Right renal pelvis (tissue), 4 donors: ENCODE results near the gene CEBPG. TPM values are rescaled to one million over a fixed set of nuclear protein-coding genes. Genes with fewer than 3 reads are reported as not detected.
A peak's percentile ranks its signal among the peaks of the same experiment; 100 is the strongest.

ENCODE experiments used
- DNase-seq, 4 donors: peaks; one replicate each; pipeline ENCODE4 v3.0.0-alpha.2; 2013; ENCODE audit warnings: low read depth in 4 of 4, low spot score in 3 of 4, missing footprints in 1 of 4
- polyA plus RNA-seq, 4 donors: library from polyadenylated mRNA; unstranded; fragments of 120-200 nt; gene quantifications; one replicate each; pipeline ENCODE4 v1.2.1, GENCODE V29; 2013; ENCODE audit not compliant: insufficient read length in 4 of 4

CEBPG gene
- polyA plus RNA-seq, 4 donors, result 20.8 to 27.3 (median 26.2) TPM

GRCh38 chr19:33403221-33403972 is 29.9 kb downstream of the CEBPG start:
- DNase-seq, result no peak

GRCh38 chr19:33403973-33404304 is 30.4 kb downstream of the CEBPG start:
- DNase-seq, result no peak

- DNase-seq, result no peak
Observed at GRCh38 chr19:33404506-33405253, 31.2 kb downstream of the CEBPG start.

DNA sequence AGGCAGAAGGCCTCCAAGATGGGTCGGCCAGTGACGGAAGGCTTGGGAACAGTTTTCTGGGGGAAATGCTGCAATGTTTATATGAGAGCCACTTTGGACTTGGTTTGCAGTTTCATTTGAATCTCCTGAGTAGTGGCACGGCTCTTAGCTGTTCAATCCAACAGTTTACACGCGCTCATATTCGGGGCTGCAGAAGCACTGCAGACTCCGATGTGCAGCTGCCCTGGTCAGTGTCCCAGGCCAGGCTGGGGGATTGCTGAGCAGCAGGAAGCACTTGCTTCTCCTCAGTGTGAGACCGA is 31.7 kb downstream of the CEBPG start:
- DNase-seq, result no peak

DNA sequence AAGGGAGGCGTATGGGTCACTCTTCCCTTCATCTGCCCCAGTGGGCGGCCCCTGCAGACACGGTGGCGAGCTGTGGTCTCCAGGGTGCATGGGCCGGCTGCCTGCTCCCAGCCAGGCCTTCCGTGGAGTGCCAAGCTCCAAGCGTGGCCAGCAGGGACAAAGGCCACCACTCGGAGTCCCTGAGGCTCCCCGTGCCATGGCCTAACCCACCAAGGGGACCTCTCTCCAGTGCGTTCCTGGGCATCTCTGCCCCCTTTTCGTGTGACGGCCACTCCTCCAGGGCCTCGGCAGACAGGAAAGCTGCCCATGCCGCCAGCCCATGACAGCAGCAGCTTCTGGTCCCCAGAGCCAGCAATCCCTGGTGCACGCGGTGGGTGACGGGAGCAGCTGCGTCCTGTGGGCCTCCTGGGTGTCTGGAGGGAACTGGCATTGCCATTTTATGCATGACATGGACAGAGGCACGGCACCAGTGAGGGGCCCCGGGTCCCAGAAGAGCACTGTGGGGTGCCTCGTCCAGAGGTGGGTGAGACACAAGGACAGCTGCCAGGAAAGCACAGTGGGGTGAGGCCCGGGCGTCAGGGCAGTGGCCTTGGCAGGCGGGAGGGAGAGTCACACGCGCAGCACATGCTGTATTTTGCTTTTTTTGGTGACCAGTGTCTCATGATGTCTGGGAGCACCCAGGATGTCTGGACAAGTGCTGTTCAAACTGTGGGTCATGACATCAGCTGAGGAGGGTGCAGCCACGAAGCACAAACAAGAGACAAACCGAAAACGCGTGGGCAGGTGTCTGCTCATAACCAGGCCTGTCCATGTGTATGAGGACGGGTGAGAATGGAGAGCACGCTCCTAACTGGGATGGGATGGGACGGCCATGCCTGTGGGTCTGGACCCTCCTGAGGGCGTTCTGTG is 32.3 kb downstream of the CEBPG start:
- DNase-seq, result no peak

DNA sequence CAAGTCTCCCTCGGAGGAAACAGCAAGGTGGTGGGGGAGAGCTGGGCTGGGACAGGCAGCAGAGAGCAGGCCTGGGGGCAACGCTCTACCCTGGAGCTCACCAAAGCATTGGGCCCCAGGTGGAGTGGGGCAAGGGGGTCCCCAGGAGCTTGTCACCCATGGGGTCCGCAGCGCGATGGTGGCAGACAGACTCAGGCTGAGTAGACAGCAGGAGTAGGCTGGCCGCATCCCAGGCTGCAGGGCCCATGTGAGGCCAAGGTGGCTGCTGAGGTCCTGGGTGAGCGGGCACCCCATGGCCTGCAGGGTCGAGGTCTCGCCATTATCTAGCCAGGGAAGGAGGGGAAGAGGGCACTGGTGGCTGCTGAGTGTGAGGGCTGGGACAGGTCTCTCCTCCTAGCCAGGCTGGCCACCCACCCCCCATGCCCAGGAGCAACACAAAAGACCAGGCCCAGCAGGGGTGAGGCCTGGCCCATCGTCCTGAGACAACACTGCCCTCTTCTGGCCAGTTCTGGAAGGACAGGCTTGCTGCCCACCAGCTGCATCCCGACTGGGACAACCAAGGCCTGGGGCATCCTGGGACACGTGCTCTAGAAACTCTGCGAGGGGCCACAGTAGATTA is 33.1 kb downstream of the CEBPG start:
- peak in 2 of 4 donors; percentile 39 to 42 for DNase-seq

GRCh38 chr19:33407140-33407551 is 33.6 kb downstream of the CEBPG start:
- no peak for DNase-seq

DNA sequence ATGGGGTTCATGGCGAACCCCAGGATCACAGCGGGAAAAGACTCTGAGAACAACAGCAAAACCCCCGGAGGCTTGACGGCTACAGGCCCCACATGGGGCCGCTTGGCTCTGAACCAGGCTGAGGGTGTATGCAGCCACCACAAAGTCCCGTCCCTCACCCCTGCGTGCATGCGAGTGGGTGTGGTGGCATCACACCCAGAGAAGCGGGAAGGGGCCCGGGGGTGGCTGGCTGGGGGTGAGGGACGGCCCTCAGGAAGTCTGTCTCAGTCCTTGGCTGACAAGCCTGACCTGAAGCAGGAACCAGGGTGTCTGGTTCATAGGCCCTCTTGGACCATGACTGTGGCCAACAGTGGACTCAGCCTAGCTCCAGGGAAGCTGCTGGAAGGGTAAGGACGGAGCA is 34.2 kb downstream of the CEBPG start:
- no peak for DNase-seq

DNA sequence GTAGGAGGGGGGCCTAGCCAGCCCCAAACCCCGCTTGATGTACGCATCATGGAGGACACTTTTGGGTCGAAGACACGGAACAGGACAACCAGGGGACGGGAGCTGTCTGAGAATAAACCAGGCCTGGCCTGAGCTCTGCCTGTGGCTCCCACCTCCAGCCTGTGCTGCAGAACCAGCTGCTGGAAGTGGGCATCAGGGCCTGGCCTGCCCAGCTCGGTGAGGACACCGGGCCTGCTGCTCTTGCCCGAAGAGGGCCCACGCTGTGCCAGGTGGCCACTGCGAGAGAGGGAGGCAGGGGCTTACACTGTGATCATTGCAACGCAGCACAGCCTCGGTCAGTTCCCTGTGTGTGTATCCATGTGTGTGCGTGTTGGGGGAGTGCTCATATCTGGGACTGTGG is 34.6 kb downstream of the CEBPG start:
- no peak for DNase-seq

- no peak for DNase-seq
Observed at GRCh38 chr19:33408538-33409434, 35.3 kb downstream of the CEBPG start.

DNA sequence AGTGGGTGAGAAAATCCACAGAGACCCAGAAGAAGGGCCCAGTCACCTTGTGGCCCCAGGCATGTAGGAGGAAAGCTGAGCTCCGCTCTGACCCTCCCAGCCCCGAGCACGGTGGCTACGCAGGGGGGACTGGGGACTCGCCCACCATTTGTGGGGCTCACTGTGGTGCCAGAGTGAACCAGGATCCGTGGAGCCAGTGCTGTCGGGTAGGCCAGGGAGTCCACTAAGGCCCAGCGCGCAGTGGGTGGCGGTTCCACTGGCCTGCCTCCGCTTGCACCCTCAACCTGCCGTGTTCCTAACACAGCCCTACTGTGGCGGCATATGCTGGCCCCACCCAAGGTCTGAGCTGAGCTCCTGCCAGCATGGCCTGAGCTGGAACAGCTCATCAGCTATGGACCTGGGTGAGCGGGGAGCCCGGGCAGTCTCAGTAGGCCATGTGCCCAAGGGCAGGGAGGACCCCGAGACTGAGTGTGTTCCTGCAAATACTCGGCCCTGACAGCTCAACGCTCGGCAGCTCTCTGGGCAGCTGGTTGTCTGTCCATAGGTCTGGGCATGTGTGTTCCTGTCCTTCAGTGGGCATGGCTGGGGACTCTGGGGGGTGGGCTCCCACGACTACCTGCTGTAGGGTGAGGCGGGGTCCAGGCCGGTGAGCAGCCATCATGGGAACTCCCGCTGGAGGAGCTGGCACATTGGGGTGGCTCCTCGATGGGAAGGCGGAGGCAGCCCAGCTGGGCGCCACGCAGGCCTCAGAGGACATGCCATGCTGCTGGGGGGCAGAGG is 36.6 kb downstream of the CEBPG start:
- no peak for DNase-seq

DNA sequence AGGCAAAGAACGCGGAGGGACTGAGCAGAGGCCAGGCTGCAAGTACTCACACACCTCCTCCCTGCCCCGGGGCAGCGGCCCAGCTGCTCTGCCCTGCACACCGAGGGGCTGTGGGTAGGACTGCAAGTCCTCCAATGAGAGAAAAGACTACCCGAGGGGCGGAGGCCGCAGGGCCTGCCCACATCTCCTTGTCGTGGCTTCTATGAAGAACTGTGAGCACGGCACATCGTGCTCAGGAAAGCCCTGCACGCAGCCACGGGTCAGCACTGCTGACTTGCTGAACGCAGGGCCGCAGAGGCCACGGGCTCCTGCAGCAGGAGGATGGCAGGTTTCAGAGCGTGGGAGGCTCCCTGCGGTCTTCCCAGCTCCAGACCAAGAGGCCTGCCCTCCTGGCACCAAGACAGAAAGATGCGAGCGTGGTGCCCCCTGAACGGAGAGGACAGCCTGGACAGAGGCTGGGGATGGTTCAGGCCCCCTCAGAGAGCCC is 37.4 kb downstream of the CEBPG start:
- DNase-seq, result no peak

GRCh38 chr19:33411621-33412180 is 38.2 kb downstream of the CEBPG start:
- no peak for DNase-seq

DNA sequence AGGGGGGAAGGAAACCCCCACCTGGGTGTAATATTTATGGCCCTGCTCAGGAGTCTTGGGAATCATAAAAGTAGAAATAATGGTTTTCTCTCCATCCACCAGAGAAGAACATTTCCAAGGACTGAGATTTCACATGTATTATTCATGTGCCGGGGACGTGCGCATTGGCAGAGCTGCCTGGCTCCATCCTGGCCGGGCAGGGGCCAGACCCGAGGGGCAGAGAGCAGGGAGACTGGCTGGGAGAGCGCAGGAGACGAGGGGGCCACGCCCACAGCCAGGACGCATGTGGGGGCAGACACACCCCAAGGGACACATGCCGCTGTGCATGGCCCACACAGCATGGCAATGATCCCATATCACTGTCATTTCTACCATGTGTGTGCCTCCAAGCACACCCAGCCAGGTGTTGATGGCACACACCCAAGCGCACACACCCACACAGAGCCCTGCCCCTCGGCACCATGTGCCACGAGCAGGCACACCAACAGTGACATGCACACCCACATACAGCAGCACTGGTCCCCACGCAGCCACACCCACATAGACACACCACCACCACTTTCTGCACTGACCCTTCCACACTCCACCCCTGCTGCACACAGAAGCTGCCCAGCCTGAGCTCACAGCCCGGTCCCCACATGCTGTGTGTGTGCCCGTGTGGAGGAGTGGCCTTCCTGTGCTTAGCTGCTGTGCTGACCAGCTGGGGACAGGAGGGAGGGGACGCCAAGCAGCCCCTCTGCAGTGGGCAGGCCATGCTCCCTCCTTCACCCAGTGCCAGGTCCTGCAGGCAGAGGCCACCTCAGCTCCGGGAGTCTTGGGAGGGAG is 39.3 kb downstream of the CEBPG start:
- DNase-seq, result no peak

- DNase-seq, result no peak
Observed at GRCh38 chr19:33413426-33413725, 39.9 kb downstream of the CEBPG start.

DNA sequence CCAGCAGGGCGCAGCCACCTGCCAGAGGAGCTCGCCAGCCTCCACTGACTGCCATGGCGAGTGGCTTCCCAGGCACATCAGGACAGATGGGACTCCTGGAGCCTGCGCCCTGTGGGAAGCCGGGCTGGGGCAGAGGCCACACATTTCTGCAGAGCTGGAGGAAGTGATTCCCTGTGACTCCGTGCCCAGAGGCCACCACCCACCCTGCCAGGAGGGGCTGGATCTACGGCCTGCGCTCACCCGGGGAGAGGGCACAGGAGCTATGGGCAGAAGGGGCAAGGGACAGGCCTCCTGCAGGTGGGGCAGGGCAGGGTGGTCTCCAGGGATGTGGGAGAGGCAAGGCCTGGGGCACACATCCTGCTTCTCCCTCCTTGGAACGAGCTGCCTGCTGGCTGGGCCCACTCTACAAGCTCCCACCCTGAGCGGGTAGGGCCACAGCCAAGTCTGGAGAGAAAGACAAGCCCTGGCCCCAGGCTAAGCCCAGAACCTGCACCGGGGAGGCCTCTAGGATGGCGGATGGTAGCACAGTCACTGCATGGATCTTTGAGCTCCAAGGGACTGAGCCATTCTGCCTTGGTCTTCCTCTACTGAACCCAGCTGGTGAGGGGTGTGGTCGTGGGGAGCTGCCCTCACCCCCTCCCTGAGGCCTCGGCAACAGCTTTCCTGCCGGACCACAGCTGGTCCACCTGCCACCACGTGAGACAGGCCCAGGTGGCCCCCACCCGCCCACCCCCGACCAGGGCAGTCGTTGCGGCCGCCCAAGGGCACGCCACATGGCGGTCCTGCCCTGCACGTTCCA is 40.6 kb downstream of the CEBPG start:
- DNase-seq, result no peak
